GM19023 (cell line): Measurements from ENCODE around the gene EDDM13.
"Not testable (repeated sequence)": the region's sequence is repeated elsewhere in the genome, so short reads cannot be mapped to it uniquely, and the experiment has no call there.

ENCODE experiments used
- ATAC-seq: cut with Tn5 transposase; IDR thresholded peaks from one replicate; pipeline ENCODE4 v1.9.1; 2021; ENCODE audit warnings: mild to moderate bottlenecking, moderate library complexity; ENCODE audit not compliant: unreplicated experiment

Gene EDDM13

GRCh38 chr19:56319991-56320390 is 47.4 kb downstream of the EDDM13 start:
- no peak for ATAC-seq

- ATAC-seq: no peak
Observed at GRCh38 chr19:56321254-56321988, 48.9 kb downstream of the EDDM13 start.

DNA sequence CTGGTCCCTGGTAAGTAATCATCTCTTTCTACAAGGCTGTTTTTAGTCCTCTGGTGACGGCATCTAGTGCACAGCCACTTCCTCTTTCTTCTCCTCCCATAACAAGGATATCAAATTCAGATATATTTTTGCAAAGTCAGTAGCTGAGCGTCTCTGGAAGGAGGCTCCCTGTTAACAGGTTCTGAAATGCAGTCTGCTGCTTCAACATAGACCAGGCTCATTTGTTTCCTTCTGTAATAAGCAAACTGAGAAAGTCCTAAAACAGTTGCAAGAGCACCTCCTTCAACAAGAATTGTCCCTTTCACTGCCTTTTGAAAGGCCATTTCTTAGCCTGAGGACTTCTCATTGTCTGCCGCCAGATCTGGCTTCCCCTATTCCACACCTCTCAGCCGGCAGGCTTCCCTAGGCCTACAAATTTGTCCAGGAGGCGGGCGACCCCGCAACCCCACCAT is 49.5 kb downstream of the EDDM13 start:
- no peak for ATAC-seq

DNA sequence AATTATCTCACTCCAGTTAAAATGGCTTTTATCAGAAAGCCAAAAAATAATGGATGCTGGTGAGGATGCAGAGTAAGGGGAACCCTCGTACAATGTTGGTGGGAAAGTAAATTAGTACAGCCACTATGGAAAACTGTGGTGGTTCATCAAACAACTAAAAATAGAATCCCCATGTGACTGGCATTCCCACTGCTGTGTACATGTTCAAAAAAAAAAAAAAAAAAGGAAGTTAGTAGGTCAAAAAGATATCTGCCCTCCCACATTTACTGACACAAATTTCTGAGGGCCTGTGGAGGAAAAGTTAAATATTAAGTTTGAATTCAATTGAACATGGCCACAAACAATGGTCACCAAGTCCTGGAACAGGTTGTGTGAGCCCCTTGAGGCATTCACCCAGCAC is 51.9 kb downstream of the EDDM13 start:
- ATAC-seq: no peak

DNA sequence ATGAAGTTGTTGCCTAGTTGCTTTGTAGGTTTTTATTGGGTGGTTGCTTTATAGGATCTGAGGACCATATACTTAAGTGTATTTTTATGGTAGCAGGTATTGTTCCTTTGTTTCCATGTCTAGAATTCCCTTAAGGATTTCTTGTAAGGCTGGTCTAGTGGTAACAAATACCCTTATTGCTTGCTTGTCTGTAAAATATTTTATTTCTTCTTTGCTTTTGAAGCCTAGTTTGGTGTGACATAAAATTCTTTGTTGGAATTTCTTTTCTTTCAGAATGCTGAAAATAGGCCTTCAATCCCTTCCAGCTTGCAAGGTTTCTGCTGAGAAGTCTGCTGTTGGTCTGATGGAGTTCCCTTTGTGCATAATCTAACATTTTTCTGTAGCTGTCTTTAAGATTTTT is 60.1 kb downstream of the EDDM13 start:
- no peak for ATAC-seq

GRCh38 chr19:56333506-56333905 is 61.0 kb downstream of the EDDM13 start:
- ATAC-seq: no peak

DNA sequence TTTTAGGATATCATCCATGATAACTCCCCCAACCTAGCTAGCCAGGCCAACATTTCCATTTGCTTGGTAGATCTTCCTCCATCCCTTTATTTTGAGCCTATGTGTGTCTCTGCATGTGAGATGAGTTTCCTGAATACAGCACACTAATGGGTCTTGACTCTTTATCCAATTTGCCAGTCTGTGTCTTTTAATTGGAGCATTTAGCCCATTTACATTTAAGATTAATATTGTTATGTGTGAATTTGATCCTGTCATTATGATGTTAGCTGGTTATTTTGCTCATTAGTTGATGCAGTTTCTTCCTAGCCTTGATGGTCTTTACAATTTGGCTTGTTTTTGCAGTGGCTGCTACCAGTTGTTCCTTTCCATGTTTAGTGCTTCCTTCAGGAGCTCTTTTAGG is 62.8 kb downstream of the EDDM13 start:
- ATAC-seq: not testable (repeated sequence)

DNA sequence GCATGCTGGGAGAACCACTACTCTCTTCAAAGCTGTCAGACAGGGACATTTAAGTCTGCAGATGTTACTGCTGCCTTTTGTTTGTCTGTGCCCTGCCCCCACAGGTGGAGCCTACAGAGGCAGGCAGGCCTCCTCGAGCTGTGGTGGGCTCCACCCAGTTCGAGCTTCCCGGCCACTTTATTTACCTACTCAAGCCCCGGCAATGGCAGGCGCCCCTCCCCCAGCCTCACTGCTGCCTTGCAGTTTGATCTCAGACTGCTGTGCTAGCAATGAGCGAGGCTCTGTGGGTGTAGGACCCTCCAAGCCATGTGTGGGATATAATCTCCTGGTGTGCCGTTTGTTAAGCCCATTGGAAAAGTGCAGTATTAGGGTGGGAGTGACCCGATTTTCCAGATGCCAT is 64.5 kb downstream of the EDDM13 start:
- not testable (repeated sequence) for ATAC-seq

DNA sequence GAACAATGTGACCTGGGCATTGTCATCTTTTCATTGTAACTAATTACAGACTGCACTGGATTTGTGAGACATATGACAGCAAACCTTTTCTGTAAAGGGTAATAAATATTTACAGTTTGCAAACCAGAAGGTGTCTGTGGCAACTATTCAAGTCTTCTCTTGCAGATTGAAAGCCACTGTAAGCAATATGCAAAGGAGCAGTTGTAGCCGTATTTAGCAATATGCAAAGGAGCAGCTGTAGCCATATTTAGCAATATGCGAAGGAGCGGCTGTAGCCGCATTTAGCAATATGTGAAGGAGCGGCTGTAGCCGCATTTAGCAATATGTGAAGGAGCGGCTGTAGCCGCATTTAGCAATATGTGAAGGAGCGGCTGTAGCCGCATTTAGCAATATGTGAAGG is 66.5 kb downstream of the EDDM13 start:
- not testable (repeated sequence) for ATAC-seq

DNA sequence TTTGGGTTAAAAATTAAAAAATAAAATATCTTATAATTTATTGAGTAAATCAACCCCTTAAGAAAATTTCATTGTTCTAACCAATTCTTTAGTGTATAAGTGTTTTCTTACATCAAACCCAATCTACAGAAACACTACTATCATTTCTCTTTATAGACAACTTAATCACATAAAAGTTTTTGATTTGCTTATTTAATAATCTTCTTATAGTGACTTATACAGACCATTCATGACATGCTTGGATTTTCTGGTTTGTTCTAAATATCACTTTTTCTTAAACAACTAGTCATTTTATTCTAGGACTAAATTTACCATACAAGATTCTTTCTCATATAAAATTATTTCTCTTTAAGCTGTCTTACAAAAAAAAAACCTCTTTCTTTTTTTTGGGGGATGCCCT is 69.4 kb downstream of the EDDM13 start:
- no peak for ATAC-seq

GRCh38 chr19:56347163-56347778 is 74.7 kb downstream of the EDDM13 start:
- no peak for ATAC-seq

- no peak for ATAC-seq
Observed at GRCh38 chr19:56348289-56348877, 75.8 kb downstream of the EDDM13 start.

DNA sequence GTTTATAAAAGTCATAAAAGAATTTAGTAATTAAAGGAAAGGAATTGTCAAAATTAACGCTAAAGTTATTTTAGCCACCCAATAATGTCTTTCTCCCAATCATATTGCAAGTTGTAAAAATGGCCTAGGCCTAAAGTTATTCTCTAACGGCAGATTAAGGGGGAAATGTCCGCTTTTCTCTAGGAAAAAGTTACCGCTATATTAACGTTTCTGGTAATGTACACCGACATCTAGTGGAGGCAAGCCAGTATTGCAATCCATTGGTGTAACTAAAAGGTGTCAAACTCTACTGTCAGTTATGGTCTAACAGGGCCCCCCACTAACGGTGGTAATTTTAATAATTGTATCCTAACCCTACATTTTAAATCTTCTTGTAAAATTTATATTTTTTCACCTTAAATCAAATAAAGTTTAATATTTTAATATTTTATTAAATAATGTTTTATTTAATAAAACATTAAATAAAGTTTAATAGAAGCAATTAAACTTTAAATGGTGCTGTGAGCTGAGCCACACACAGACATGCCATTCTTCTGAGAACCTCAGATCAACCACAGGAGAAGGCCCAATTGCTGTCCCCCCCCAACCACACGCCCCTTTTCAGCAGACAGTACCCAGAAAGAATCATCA is 78.0 kb downstream of the EDDM13 start:
- no peak for ATAC-seq

GRCh38 chr19:56351208-56351607 is 78.7 kb downstream of the EDDM13 start:
- no peak for ATAC-seq

DNA sequence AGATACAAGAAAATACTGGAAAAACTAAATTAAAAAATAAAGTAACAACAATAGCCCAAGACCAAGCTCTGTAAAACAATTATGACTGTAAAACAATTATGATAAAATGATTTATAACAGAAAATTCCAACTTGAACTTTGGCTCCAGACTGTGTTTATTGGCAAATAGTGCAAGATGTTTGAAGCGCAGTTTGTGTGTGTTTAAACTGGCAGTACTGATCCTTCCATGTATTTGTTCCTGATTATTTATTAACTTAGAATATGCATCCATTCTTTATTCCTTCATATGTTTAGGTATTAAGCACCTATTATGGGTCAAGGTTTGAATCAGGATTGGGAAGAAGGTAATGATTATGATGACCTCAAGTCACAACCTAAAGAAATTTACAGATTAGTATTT is 83.0 kb downstream of the EDDM13 start:
- no peak for ATAC-seq

- ATAC-seq: no peak
Observed at GRCh38 chr19:56356944-56357343, 84.4 kb downstream of the EDDM13 start.
